Loucy (cell line): Measurements from ENCODE around the gene ELF3.

Source experiments
- H2AFZ ChIP-seq: fragments of 200-600 bp; sonication (generic); 2 replicates; pipeline ENCODE4 v1.6.0; 2016; ENCODE audit warnings: antibody characterized with exemption, mild to moderate bottlenecking, low read length, moderate library complexity
- H3F3A ChIP-seq: fragments of 200-600 bp; 2 replicates; pipeline ENCODE4 v1.6.0; 2016; ENCODE audit warnings: antibody characterized with exemption, low read depth, mild to moderate bottlenecking
- H3K27me3 ChIP-seq: fragments of 200-600 bp; sonication (generic); 2 replicates; pipeline ENCODE4 v1.6.1; 2014; ENCODE audit warnings: low read length, mild to moderate bottlenecking; ENCODE audit not compliant: insufficient read depth, poor library complexity, severe bottlenecking
- H3K36me3 ChIP-seq: fragments of 200-600 bp; sonication (generic); 2 replicates; pipeline ENCODE4 v1.6.1; 2016; ENCODE audit warnings: low read length; ENCODE audit not compliant: insufficient read depth
- H3K4me1 ChIP-seq: fragments of 200-600 bp; sonication (generic); 2 replicates; pipeline ENCODE4 v1.5.1; 2014; ENCODE audit warnings: low read length, mild to moderate bottlenecking; ENCODE audit not compliant: insufficient read depth, poor library complexity, severe bottlenecking
- H3K4me2 ChIP-seq: fragments of 200-600 bp; sonication (generic); 2 replicates; pipeline ENCODE4 v1.6.0; 2014; ENCODE audit warnings: antibody characterized with exemption, low read length, low read depth, mild to moderate bottlenecking; ENCODE audit not compliant: poor library complexity, severe bottlenecking
- H3K4me3 ChIP-seq: fragments of 200-600 bp; sonication (generic); 2 replicates; pipeline ENCODE4 v1.5.1; 2014; ENCODE audit warnings: low read length, mild to moderate bottlenecking, mixed read lengths; ENCODE audit not compliant: poor library complexity, severe bottlenecking
- H3K79me2 ChIP-seq: fragments of 200-600 bp; sonication (generic); 2 replicates; pipeline ENCODE4 v1.6.1; 2014; ENCODE audit warnings: low read length; ENCODE audit not compliant: insufficient read depth
- H3K9ac ChIP-seq: fragments of 200-600 bp; sonication (generic); 2 replicates; pipeline ENCODE4 v1.6.0; 2014; ENCODE audit warnings: mild to moderate bottlenecking, low read depth, low read length, moderate library complexity; ENCODE audit not compliant: poor library complexity, severe bottlenecking
- H3K9me2 ChIP-seq: fragments of 200-600 bp; sonication (generic); replicated peaks from 2 replicates; pipeline ENCODE4 v1.6.1; 2016; ENCODE audit warnings: low read depth, low read length, mixed read lengths
- H3K9me3 ChIP-seq: fragments of 200-600 bp; sonication (generic); 2 replicates; pipeline ENCODE4 v1.6.1; 2014; ENCODE audit warnings: mild to moderate bottlenecking, antibody characterized with exemption, low read length, low read depth; ENCODE audit not compliant: insufficient read depth
- H4K20me1 ChIP-seq: fragments of 200-600 bp; sonication (generic); 2 replicates; pipeline ENCODE4 v1.6.0; 2014; ENCODE audit warnings: antibody characterized with exemption, low read length, mild to moderate bottlenecking; ENCODE audit not compliant: insufficient read depth, poor library complexity, severe bottlenecking
- CTCF ChIP-seq: fragments of 200-600 bp; sonication (generic); conservative IDR thresholded peaks from 2 replicates; pipeline ENCODE4 v1.5.1; 2014; ENCODE audit warnings: mild to moderate bottlenecking, antibody characterized with exemption, low read length
- EZH2phosphoT487 ChIP-seq: fragments of 200-600 bp; IDR thresholded peaks from 2 replicates; pipeline ENCODE4 v1.6.1; 2018; ENCODE audit warnings: antibody characterized with exemption, mild to moderate bottlenecking, moderate library complexity, borderline replicate concordance

ELF3 gene

GRCh38 chr1:202023001-202023433 lies 12.6 kb downstream of the ELF3 start:
- H3K9me2 ChIP-seq: no peaks in the 10 kb centered on the region
- no peak overlapping the region for H3K4me3 ChIP-seq
- H3K27me3 ChIP-seq: no peaks in the 10 kb centered on the region
- H2AFZ ChIP-seq: no peak overlapping the region
- H3K36me3 ChIP-seq: no peaks in the 10 kb centered on the region
- no peaks in the 10 kb centered on the region for H3K4me1 ChIP-seq
- H3F3A ChIP-seq: no peaks in the 10 kb centered on the region
- H3K9me3 ChIP-seq: no peaks in the 10 kb centered on the region
- H3K79me2 ChIP-seq: no peaks in the 10 kb centered on the region
- H4K20me1 ChIP-seq: no peaks in the 10 kb centered on the region
- no peak overlapping the region for H3K4me2 ChIP-seq
- TF ChIP-seq CTCF: no peak
- TF ChIP-seq EZH2phosphoT487: no peak
- H3K9ac ChIP-seq: no peak overlapping the region

DNA sequence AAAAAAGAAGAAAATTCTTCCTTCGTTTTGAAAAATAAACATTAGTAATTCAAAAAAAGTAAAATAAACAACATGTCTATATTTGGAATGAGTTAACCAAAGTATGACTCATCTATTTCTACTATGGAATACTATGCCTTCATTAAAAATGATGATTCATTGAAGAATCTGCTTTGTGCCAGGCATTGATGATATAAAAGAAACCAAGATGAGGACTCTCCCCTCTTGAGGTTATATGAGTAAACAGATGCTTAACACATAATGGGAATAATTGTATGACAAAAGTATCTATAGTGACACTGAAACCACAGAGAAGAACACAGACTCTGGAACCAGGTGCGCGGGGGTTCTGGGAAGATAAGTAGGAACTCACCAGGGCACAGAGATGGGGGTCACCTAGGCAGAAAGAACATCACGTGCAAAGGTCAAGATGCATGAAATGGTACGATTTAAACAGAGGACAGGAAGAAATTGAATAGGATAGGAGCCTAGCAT lies 18.8 kb downstream of the ELF3 start:
- no peak for TF ChIP-seq CTCF
- TF ChIP-seq EZH2phosphoT487: no peak
- no peak overlapping the region for H3K4me2 ChIP-seq
- no peak overlapping the region for H3K9ac ChIP-seq

DNA sequence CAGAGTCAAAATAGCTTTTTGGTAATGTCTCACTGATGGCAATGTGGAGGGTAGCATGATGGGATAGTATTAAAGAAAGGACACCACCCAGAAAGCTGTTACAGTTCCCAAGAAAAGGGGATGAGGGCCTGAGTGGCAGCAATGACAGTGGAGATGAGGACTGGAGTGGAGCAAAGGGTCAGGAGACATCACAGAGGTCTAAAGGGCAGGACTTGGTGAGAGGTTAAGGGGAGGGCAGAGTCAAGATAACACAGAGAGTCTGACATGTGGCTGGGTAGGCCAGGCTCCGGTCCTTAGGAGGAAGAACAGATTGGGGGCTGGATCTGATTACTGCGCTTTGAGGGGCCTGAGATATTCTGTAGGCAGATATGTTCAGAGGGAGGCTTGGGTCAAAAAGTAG lies 19.3 kb downstream of the ELF3 start:
- Histone ChIP-seq H3K4me1 (no peaks in the 10 kb centered on the region), H3K4me2 (no peak overlapping the region)

More for the DNA sequence above, 18.8 kb downstream of the ELF3 start:
- Histone ChIP-seq H2AFZ (no peak overlapping the region), H3K4me3 (no peak overlapping the region), H3F3A (no peaks in the 10 kb centered on the region), H3K79me2 (no peaks in the 10 kb centered on the region), H3K9me2 (no peaks in the 10 kb centered on the region), H3K36me3 (no peaks in the 10 kb centered on the region), H3K4me1 (no peaks in the 10 kb centered on the region), H3K9me3 (no peaks in the 10 kb centered on the region), H3K27me3 (no peaks in the 10 kb centered on the region), H4K20me1 (no peaks in the 10 kb centered on the region)

More for the DNA sequence above, 19.3 kb downstream of the ELF3 start:
- Histone ChIP-seq H3K9ac (no peak overlapping the region), H3K9me3 (no peaks in the 10 kb centered on the region), H3K9me2 (no peaks in the 10 kb centered on the region), H4K20me1 (no peaks in the 10 kb centered on the region), H3K27me3 (no peaks in the 10 kb centered on the region), H2AFZ (no peak overlapping the region), H3K4me3 (no peak overlapping the region), H3K36me3 (no peaks in the 10 kb centered on the region), H3K79me2 (no peaks in the 10 kb centered on the region), H3F3A (no peaks in the 10 kb centered on the region)
- no peak for TF ChIP-seq EZH2phosphoT487
- no peak for TF ChIP-seq CTCF
